SK-N-MC (cell line): Measurements from ENCODE around the gene CALML3.

ENCODE experiments used
- DNase-seq: peaks from one replicate; pipeline ENCODE4 v3.0.0-alpha.2; 2011; ENCODE audit warnings: low read depth, low spot score
- H3K27ac ChIP-seq: fragments of 200-600 bp; sonication (generic); 2 replicates; pipeline ENCODE4 v1.5.1; 2016; ENCODE audit warnings: mixed run types
- H3K36me3 ChIP-seq: fragments of 200-600 bp; sonication (generic); 2 replicates; pipeline ENCODE4 v1.6.1; 2017; ENCODE audit warnings: antibody characterized with exemption, low read length, mixed read lengths; ENCODE audit not compliant: insufficient read depth
- H3K4me3 ChIP-seq: fragments of 200-600 bp; sonication (generic); 2 replicates; pipeline ENCODE4 v1.5.1; 2016
- H3K9ac ChIP-seq: fragments of 200-600 bp; sonication (generic); 2 replicates; pipeline ENCODE4 v1.8.0; 2017; ENCODE audit warnings: mixed run types, mixed read lengths; ENCODE audit not compliant: insufficient read length
- H3K9me3 ChIP-seq: fragments of 200-600 bp; sonication (generic); 2 replicates; pipeline ENCODE4 v1.6.1; 2017; ENCODE audit warnings: low read depth, mild to moderate bottlenecking, antibody characterized with exemption, low read length, moderate library complexity, mixed read lengths
- EZH2 ChIP-seq: fragments of 200-600 bp; sonication (generic); IDR thresholded peaks from one replicate; pipeline ENCODE4 v1.6.1; 2017; ENCODE audit warnings: antibody characterized with exemption
- FOXP2 ChIP-seq: optimal IDR thresholded peaks from 2 replicates; pipeline ENCODE3; 2011; ENCODE audit warnings: mild to moderate bottlenecking, moderate library complexity; ENCODE audit not compliant: insufficient read depth; ENCODE audit errors: extremely low read length, control extremely low read depth
- POLR2AphosphoS5 ChIP-seq: IDR thresholded peaks from 2 replicates; pipeline ENCODE4 v1.6.1; 2012; ENCODE audit warnings: mild to moderate bottlenecking, low read depth, low read length, borderline replicate concordance

CALML3 gene

DNA sequence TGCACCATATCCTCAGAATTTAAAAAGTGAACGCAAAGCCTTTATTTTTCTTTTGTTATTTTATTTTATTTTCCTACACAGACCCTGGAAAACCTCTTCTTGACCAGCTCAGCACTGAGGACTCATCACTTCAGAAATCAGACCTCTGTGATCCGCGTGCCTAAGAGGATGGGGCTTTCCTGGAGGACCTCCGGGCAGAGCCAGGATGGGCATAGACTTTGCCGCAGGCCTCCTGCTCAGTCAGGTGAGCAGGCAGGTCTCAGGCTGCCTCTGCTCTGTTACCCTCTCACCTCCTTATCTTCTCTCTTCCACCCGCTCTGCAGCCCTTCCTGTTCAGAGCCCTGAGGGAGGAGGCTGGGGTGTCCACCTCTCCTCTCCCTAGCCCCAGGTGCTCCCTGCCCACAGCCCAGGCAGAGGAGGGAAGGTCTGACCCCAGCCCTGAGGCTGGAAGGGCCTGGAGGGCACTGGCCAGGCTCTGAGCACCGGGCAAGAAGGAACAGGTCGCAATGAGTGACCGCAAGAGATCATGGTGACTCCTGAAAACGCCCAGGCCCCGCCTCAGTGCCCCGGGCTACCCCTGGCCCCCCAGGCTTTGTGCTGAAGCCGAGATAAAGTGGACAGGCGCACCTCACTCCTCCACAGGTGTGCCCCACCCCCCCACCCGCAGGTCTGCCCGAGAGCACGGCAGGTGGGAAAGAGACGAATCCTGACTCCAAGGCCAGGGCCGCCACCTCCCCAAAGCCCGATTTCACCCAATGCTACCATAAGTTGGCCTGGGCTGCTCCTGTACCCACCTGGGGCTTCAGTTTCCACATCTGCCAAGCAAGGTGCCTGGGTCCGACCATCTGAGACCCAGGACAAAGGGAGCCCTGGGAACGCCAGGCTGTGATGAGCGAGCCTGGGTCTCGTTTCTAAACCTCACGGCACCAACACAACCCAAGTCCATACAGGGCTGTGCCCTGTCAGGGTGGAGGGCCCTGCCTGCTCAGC is 28.2 kb upstream of the CALML3 start:
- H3K36me3 ChIP-seq, result no peaks in the 10 kb centered on the region
- TF ChIP-seq EZH2 (no peak), FOXP2 (no peak), POLR2AphosphoS5 (no peak)
- no peaks in the 10 kb centered on the region for H3K9me3 ChIP-seq
- H3K27ac ChIP-seq, result no peak overlapping the region
- no peak overlapping the region for H3K4me3 ChIP-seq
- no peak overlapping the region for H3K9ac ChIP-seq
- DNase-seq, result no peak

DNA sequence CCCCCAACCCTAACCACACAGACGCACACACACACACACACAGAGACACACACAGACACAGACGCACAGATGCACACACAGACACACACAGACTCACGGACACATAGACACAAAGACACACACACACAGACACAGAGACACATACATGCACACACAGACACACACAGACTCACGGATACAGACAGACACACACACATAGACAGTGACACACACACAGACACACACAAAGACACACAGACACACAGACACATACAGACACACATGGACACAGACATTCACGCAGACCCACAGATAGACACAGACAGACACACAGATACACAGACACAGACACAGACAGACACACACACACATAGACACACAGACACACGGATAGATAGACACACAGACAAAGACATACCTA is 27.5 kb upstream of the CALML3 start:
- Histone ChIP-seq H3K9me3 (no peaks in the 10 kb centered on the region), H3K9ac (no peak overlapping the region), H3K4me3 (no peak overlapping the region), H3K27ac (no peak overlapping the region), H3K36me3 (no peaks in the 10 kb centered on the region)
- DNase-seq, result no peak
- TF ChIP-seq FOXP2, result no peak

DNA sequence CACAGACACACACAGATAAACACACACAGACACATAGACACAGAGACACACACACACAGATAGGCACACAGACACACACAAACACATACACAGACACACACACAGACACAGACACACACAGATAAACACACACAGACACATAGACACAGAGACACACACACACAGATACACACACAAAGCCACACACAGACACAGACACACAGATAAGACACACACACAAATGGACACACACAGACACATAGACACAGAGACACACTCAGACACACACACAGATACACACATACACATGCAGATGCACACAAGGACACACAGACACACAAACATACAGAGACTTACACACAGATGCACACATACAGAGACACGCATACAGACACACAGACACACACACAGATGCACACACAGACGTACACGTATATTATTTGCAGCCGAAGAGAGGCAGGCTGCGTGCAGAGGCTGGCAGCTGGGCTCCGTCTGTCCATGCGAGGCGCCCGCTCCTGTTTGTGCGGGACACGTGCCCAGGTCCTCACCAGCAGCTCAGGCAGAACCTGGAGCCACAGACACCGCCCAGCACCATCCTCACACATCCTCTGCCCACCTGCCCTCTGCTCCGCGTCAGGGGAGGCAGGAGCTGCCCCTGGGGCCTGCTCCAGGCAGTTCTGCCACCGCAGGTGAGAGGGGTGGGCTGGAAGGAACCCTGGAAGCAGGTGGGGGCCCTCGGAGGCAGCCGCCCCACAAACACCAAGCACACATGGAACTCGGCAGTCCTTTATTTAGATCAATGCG is 26.6 kb upstream of the CALML3 start:
- no peak for TF ChIP-seq POLR2AphosphoS5
- no peak for TF ChIP-seq EZH2
- TF ChIP-seq FOXP2, result no peak
- H3K4me3 ChIP-seq, result no peak overlapping the region
- no peak overlapping the region for H3K27ac ChIP-seq
- no peaks in the 10 kb centered on the region for H3K9me3 ChIP-seq
- no peak for DNase-seq
- no peak overlapping the region for H3K9ac ChIP-seq
- no peaks in the 10 kb centered on the region for H3K36me3 ChIP-seq

DNA sequence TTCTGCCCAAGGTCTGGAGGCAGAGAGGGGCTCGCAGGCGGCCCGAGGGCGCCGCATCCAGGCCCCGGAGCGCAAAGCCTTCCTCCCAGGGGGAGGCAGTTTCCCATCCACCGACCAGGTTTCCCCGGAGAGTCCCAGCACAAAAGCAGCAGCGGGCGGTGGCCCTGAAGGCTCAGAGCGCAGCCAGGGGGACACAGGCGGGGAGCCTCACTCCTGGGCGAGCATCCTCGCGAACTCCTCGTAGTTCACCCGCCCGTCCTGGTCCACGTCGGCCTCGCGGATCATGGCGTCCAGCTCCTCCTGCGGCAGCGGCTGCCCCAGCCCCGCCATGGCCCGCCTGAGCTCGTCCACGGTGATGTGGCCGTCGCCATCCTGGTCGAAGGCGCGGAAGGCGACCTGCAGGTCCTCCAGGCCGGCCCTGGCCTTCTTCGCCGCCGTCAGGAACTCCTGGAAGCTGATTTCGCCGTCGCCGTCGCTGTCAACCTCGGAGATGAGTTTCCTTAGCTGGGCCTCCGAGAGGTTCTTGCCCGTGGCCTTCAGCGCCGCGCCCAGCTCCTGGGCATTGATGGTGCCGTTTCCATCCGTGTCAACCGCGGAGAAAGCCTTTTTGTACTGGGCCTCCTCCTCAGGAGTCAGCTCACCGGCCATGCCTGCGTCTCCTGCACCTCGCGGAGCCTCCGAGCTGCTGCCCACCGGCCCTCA is 25.8 kb upstream of the CALML3 start:
- H3K27ac ChIP-seq, result no peak overlapping the region
- H3K9me3 ChIP-seq, result no peaks in the 10 kb centered on the region
- H3K36me3 ChIP-seq, result no peaks in the 10 kb centered on the region
- no peak for TF ChIP-seq POLR2AphosphoS5
- TF ChIP-seq EZH2, result no peak
- no peak for TF ChIP-seq FOXP2
- H3K4me3 ChIP-seq, result no peak overlapping the region
- no peak overlapping the region for H3K9ac ChIP-seq
- DNase-seq, result no peak

DNA sequence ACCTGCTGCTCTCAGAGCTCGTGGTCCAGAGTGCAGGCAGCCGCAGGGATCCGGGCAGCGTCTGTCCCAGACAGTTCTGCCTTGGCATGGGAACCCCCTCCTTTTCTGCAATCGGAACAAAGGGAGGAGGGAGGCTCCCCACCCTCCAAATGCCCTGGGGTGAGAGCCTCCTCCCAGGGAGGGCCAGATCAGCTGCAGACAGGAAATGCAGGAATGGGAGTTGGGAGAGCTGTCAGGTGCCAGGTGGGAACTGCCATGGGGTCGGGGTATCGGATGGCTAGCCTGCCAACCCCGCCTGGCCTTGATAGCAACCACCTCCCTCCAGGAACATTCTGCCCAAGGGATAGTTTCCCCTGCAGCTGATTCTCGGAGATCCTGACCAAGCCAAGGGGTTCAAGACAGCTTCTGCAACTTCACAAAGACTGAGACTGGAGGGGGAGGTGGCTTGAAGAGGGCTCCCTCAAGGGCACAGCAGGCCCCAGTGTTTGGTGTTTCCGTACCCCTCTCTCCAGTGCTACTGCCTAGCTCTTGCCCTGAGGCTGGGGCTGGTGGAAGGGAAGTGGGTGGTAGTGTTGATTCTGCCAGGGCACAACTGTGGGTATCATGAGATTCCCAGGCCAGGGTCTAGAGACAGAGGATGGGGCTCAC is 25.1 kb upstream of the CALML3 start, which contains the start of gene CALML5:
Gene CALML5, minus strand, starts transcription at position 78 of the 648 bp plus-strand sequence. CDS start 132 bp downstream, outside the sequence.
- Histone ChIP-seq H3K9me3 (no peaks in the 10 kb centered on the region), H3K36me3 (no peaks in the 10 kb centered on the region), H3K27ac (no peak within 1 kb of the TSS), H3K9ac (no peak within 1 kb of the TSS), H3K4me3 (no peak within 1 kb of the TSS)
- no peak for DNase-seq
- TF ChIP-seq FOXP2 (no peak), POLR2AphosphoS5 (no peak), EZH2 (no peak)

DNA sequence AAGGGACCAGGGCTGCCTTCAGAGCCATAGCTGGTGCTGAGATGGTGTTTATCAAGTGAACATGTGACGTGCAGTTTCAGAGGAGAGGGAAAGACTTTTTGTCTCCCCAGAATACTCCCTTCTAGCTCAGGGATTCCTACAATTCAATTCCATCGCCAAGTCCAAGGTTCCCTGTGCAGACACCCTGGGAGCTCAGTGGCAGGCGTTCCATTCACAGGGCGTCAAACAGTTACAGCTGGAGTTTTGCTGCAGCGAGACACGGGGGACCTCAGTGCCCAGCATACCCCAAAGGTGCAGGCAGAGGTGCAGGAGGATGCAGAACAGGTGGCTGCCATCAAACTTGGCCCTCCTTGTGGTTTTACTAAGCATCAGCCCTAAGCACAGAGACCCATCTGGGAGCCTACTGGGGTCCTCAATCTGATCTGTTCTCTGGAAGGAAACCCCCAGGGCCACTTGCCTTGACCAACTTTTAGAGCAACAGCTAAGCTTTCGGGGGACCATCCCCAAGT is 24.5 kb upstream of the CALML3 start:
- H3K36me3 ChIP-seq, result no peaks in the 10 kb centered on the region
- DNase-seq, result no peak
- no peak overlapping the region for H3K9ac ChIP-seq
- H3K4me3 ChIP-seq, result no peak overlapping the region
- H3K27ac ChIP-seq, result no peak overlapping the region
- no peaks in the 10 kb centered on the region for H3K9me3 ChIP-seq
- TF ChIP-seq POLR2AphosphoS5 (no peak), EZH2 (no peak), FOXP2 (no peak)

DNA sequence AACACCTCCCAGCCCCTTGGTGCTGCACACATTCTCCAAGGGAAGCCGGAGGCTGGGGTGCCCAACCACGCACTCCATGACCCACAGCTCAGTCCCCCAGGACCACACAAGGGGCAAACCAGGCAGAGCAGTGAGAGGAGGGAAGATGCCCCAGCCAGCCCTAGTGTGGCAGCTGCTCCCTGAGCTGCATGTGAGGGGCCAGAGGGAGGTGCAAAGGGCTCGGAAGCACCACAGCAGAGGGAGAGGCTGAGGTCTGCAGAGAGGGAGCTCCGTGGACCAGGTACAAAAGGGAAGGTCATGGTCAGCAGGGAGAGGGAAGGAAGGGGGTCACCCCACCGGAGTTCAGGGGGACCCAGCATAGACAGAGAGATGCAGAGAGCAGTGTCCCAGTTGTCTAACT is 23.9 kb upstream of the CALML3 start:
- no peak for DNase-seq

More for the DNA sequence above, 23.9 kb upstream of the CALML3 start:
- H3K9me3 ChIP-seq, result no peaks in the 10 kb centered on the region
- no peak overlapping the region for H3K9ac ChIP-seq
- H3K27ac ChIP-seq, result no peak overlapping the region
- no peak for TF ChIP-seq EZH2
- no peaks in the 10 kb centered on the region for H3K36me3 ChIP-seq
- no peak overlapping the region for H3K4me3 ChIP-seq
